ENCODE measurements around the gene RNF31. TPM values are rescaled to one million over a fixed set of nuclear protein-coding genes. Genes with fewer than 3 reads are reported as not detected.
A peak's percentile ranks its signal among the peaks of the same experiment; 100 is the strongest.

The RNF31 gene
- total and polyA plus RNA-seq, 2 of the 13 experiments (the other 11 are each of a cell fraction or from before 2014, with no cell fraction given), result 48.2 to 86.8 TPM

- TF ChIP-seq PHF20 (CRISPR knock-in tag; IDR thresholded peaks at IDR 0.05) (no peak), RBFOX2 (IDR thresholded peaks at IDR 0.05; ENCODE audit: low read depth, low read length) (0 out of 2 replicates have a peak, but pooled peaks have one; percentile 24), PRPF4 (IDR thresholded peaks at IDR 0.05; ENCODE audit: low read depth, low read length, poor library complexity, severe bottlenecking) (no peak), ZNF768 (CRISPR knock-in tag; IDR thresholded peaks at IDR 0.05) (peak; percentile 49; the same call in 1 of the 2 replicates), ZBTB21 (CRISPR knock-in tag; IDR thresholded peaks at IDR 0.05) (0 out of 2 replicates have a peak, but pooled peaks have one; percentile 7), ZHX2 (IDR thresholded peaks at IDR 0.05; ENCODE audit: low read depth) (peak; percentile 2; the same call in 1 of the 2 replicates), ZHX2 (CRISPR knock-in tag; IDR thresholded peaks at IDR 0.05; ENCODE audit: borderline replicate concordance) (no peak), ZNF136 (CRISPR knock-in tag; IDR thresholded peaks at IDR 0.05; ENCODE audit: low read depth) (0 out of 2 replicates have a peak, but pooled peaks have one; percentile 83), RELA (CRISPR knock-in tag; IDR thresholded peaks at IDR 0.05) (0 out of 2 replicates have a peak, but pooled peaks have one; percentile 42), RCOR2 (CRISPR knock-in tag; IDR thresholded peaks at IDR 0.05) (no peak), ATRX (CRISPR knock-in tag; IDR thresholded peaks at IDR 0.05; ENCODE audit: borderline replicate concordance) (no peak), CCDC6 (CRISPR knock-in tag; IDR thresholded peaks at IDR 0.05) (no peak), ZFP36 (IDR thresholded peaks at IDR 0.05; ENCODE audit: borderline replicate concordance, low read depth, low read length, partially characterized antibody) (peak; percentile 18), REPIN1 (CRISPR knock-in tag; IDR thresholded peaks at IDR 0.05; ENCODE audit: borderline replicate concordance, low read depth) (peak; percentile 71), NCOR1 (IDR thresholded peaks at IDR 0.05; ENCODE audit: borderline replicate concordance, low read length) (peak; percentile 82; the same call in 1 of the 2 replicates), DNMT1 (CRISPR knock-in tag; IDR thresholded peaks at IDR 0.05) (0 out of 2 replicates have a peak, but pooled peaks have one; percentile 81), HNRNPUL1 (IDR thresholded peaks at IDR 0.05; ENCODE audit: low read depth, low read length) (no peak), TARDBP (CRISPR knock-in tag; IDR thresholded peaks at IDR 0.05) (peak; percentile 86; the same call in 1 of the 2 replicates), ZNF549 (CRISPR knock-in tag; IDR thresholded peaks at IDR 0.05) (no peak)
- TF ChIP-seq, protein P1, sequence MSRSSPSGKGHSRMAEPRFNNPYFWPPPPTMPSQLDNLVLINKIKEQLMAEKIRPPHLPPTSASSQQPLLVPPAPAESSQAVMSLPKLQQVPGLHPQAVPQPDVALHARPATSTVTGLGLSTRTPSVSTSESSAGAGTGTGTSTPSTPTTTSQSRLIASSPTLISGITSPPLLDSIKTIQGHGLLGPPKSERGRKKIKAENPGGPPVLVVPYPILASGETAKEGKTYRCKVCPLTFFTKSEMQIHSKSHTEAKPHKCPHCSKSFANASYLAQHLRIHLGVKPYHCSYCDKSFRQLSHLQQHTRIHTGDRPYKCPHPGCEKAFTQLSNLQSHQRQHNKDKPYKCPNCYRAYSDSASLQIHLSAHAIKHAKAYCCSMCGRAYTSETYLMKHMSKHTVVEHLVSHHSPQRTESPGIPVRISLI (CRISPR knock-in tag; IDR thresholded peaks at IDR 0.05; ENCODE audit: borderline replicate concordance), result no peak
- TF ChIP-seq, protein P2, sequence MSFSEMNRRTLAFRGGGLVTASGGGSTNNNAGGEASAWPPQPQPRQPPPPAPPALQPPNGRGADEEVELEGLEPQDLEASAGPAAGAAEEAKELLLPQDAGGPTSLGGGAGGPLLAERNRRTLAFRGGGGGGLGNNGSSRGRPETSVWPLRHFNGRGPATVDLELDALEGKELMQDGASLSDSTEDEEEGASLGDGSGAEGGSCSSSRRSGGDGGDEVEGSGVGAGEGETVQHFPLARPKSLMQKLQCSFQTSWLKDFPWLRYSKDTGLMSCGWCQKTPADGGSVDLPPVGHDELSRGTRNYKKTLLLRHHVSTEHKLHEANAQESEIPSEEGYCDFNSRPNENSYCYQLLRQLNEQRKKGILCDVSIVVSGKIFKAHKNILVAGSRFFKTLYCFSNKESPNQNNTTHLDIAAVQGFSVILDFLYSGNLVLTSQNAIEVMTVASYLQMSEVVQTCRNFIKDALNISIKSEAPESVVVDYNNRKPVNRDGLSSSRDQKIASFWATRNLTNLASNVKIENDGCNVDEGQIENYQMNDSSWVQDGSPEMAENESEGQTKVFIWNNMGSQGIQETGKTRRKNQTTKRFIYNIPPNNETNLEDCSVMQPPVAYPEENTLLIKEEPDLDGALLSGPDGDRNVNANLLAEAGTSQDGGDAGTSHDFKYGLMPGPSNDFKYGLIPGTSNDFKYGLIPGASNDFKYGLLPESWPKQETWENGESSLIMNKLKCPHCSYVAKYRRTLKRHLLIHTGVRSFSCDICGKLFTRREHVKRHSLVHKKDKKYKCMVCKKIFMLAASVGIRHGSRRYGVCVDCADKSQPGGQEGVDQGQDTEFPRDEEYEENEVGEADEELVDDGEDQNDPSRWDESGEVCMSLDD (CRISPR knock-in tag; IDR thresholded peaks at IDR 0.05; ENCODE audit: borderline replicate concordance), result no peak
Observed at GRCh38 chr14:24146453-24146977, 783 bp upstream of the RNF31 start, which contains the start of gene PSME2 (continued).

Measured in HepG2 (cell line).